ENCODE measurements around the gene LSR. TPM values are rescaled to one million over a fixed set of nuclear protein-coding genes. Genes with fewer than 3 reads are reported as not detected.

LSR gene
- total RNA-seq, 1 experiment from 2014 or later: 152 TPM

DNA sequence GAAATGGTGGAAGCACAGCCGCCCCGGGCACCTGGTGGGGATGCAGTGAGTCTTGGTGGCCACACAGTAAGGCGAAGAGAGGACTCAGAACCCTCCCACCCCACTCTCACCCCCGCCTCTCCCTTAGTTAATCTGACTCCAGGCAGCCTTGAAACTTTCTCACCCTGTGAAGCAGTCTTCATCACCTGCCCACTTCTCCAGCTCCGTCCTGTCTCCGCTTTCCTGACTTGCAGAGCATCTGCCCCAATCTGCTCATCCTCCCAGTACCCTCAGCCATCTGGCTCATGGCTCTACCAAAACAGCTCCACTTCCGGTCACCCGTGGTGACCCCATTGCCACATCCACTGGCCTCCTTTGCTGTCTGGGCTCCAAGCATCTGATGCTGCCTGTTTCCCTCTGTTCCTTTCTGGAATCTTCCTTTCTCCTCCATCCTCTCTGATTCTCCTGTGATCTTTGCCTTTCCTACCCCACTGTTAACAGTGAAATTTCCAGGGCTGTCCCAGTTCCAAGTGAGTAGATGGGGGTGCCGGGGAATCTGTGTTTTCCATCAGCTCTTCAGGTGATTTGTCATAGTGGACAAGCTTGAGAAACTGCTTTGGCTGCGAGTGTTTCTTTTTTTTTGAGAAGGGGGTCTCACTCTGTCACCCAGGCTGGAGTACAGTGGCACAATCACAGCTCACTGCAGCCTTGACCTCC lies 24.3 kb downstream of the LSR start:
- Histone ChIP-seq H2BK15ac (ENCODE audit: low read depth, low read length) (no peak overlapping the region), H3K27ac (ENCODE audit: insufficient read length, low read depth, low read length) (no peak overlapping the region), H2AK5ac (ENCODE audit: insufficient read length, low read length) (no peak overlapping the region), H3K14ac (ENCODE audit: insufficient read depth, low read length) (no peak overlapping the region), H3K79me2 (ENCODE audit: insufficient read depth, low read length) (no peaks in the 10 kb centered on the region), H3K27me3 (ENCODE audit: insufficient read depth, low read length) (no peaks in the 10 kb centered on the region), H3K23me2 (ENCODE audit: insufficient read length, low read depth, low read length, poor library complexity, severe bottlenecking) (no peaks in the 10 kb centered on the region), H2BK5ac (ENCODE audit: insufficient read length, low read length) (no peak overlapping the region), H4K8ac (replicated peaks; ENCODE audit: insufficient read length, low read depth, low read length) (no peak overlapping the region), H3K9me3 (ENCODE audit: control insufficient read depth, low read depth, low read length) (no peaks in the 10 kb centered on the region), H3K18ac (ENCODE audit: insufficient read length, low read depth, low read length) (no peak overlapping the region), H4K20me1 (ENCODE audit: control insufficient read depth, insufficient read depth, insufficient read length) (no peaks in the 10 kb centered on the region), H3K4me1 (ENCODE audit: insufficient read depth, low read length) (no peaks in the 10 kb centered on the region), H2BK120ac (ENCODE audit: low read depth, low read length, poor library complexity, severe bottlenecking) (no peak overlapping the region), H2AFZ (ENCODE audit: low read length) (no peak overlapping the region), H3K23ac (ENCODE audit: insufficient read length, low read depth, low read length) (no peak overlapping the region), H2BK12ac (ENCODE audit: insufficient read length, low read depth, low read length) (no peak overlapping the region), H3K56ac (ENCODE audit: insufficient read length, low read depth, low read length) (no peak overlapping the region), H3T11ph (ENCODE audit: low read length) (no peak overlapping the region), H4K91ac (ENCODE audit: insufficient read length, low read depth, low read length) (no peak overlapping the region), H2BK20ac (ENCODE audit: low read depth, low read length, poor library complexity, severe bottlenecking) (no peak overlapping the region), H4K5ac (ENCODE audit: insufficient read length, low read depth, low read length) (no peak overlapping the region), H3K9ac (ENCODE audit: extremely low read depth, insufficient read length, low read length) (no peak overlapping the region), H3K4me2 (ENCODE audit: insufficient read depth, insufficient read length, low read length) (no peak overlapping the region), H3K4ac (ENCODE audit: low read depth, low read length) (no peak overlapping the region), H3K79me1 (ENCODE audit: insufficient read depth, low read depth, low read length, poor library complexity, severe bottlenecking) (no peaks in the 10 kb centered on the region)
- no CpG with 5 or more reads among the region's 10 CpGs for WGBS (ENCODE audit: extremely low coverage, insufficient read length, low lambda C conversion rate)
- H3K27me3 Mint-ChIP-seq (ENCODE audit: low read depth): no peaks in the 10 kb centered on the region
- DNase-seq: no peak
- H3K4me3 Mint-ChIP-seq: no peak overlapping the region; a peak in 1 of 5 replicates
- H3K27ac Mint-ChIP-seq: peak overlapping the region in 1 of 3 experiments; percentile 32; a peak in 2 of 7 replicates
- peaks cover 0 to 2% of the 10 kb centered on the region in 2 experiments; a peak in 1 of 4 replicates for H3K4me1 Mint-ChIP-seq
- TF ChIP-seq, protein P1, sequence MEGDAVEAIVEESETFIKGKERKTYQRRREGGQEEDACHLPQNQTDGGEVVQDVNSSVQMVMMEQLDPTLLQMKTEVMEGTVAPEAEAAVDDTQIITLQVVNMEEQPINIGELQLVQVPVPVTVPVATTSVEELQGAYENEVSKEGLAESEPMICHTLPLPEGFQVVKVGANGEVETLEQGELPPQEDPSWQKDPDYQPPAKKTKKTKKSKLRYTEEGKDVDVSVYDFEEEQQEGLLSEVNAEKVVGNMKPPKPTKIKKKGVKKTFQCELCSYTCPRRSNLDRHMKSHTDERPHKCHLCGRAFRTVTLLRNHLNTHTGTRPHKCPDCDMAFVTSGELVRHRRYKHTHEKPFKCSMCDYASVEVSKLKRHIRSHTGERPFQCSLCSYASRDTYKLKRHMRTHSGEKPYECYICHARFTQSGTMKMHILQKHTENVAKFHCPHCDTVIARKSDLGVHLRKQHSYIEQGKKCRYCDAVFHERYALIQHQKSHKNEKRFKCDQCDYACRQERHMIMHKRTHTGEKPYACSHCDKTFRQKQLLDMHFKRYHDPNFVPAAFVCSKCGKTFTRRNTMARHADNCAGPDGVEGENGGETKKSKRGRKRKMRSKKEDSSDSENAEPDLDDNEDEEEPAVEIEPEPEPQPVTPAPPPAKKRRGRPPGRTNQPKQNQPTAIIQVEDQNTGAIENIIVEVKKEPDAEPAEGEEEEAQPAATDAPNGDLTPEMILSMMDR (conservative IDR thresholded peaks at IDR 0.05): no peak
- H3K9me3 Mint-ChIP-seq: no peaks in the 10 kb centered on the region
- H3K36me3 Mint-ChIP-seq (ENCODE audit: insufficient read depth in 1 of 3, low read depth in 3 of 3): peaks cover 35 to 74% (median 72%) of the 10 kb centered on the region in 3 experiments
